GM23248 (cell line): ENCODE results near the gene NRG3. TPM values are rescaled to one million over a fixed set of nuclear protein-coding genes. Genes with fewer than 3 reads are reported as not detected.

Experiments
- DNase-seq: peaks from one replicate; pipeline ENCODE4 v3.0.0-alpha.2; 2015
- H2AFZ ChIP-seq: fragments of 200-600 bp; sonication (generic); 2 replicates; pipeline ENCODE4 v1.6.1; 2016; ENCODE audit warnings: antibody characterized with exemption
- H3F3A ChIP-seq: fragments of 200-600 bp; sonication (generic); 2 replicates; pipeline ENCODE4 v1.6.1; 2016; ENCODE audit warnings: mild to moderate bottlenecking, antibody characterized with exemption, mixed run types; ENCODE audit not compliant: insufficient read depth
- H3K27ac ChIP-seq: fragments of 200-600 bp; sonication (generic); 2 replicates; pipeline ENCODE4 v1.5.1; 2016; ENCODE audit warnings: mild to moderate bottlenecking
- H3K27me3 ChIP-seq: fragments of 200-600 bp; sonication (generic); replicated peaks from 2 replicates; pipeline ENCODE4 v1.6.1; 2016; ENCODE audit warnings: mild to moderate bottlenecking; ENCODE audit not compliant: insufficient read depth
- H3K36me3 ChIP-seq: fragments of 200-600 bp; sonication (generic); 2 replicates; pipeline ENCODE4 v1.6.1; 2016; ENCODE audit warnings: low read depth, mild to moderate bottlenecking
- H3K4me1 ChIP-seq: fragments of 200-600 bp; sonication (generic); 2 replicates; pipeline ENCODE4 v1.6.1; 2016; ENCODE audit warnings: mild to moderate bottlenecking; ENCODE audit not compliant: insufficient read depth
- H3K4me2 ChIP-seq: fragments of 200-600 bp; sonication (generic); one replicate; pipeline ENCODE4 v1.6.1; 2016; ENCODE audit warnings: mild to moderate bottlenecking; ENCODE audit not compliant: unreplicated experiment
- H3K4me3 ChIP-seq: fragments of 200-600 bp; sonication (generic); 2 replicates; pipeline ENCODE4 v1.5.1; 2016; ENCODE audit warnings: mild to moderate bottlenecking
- H3K79me2 ChIP-seq: fragments of 200-600 bp; sonication (generic); 2 replicates; pipeline ENCODE4 v1.6.1; 2016; ENCODE audit warnings: mild to moderate bottlenecking; ENCODE audit not compliant: insufficient read depth
- H3K9ac ChIP-seq: fragments of 200-600 bp; sonication (generic); 2 replicates; pipeline ENCODE4 v1.6.1; 2016; ENCODE audit warnings: mild to moderate bottlenecking
- H3K9me2 ChIP-seq: fragments of 200-600 bp; sonication (generic); 2 replicates; pipeline ENCODE4 v1.6.1; 2016; ENCODE audit warnings: mixed run types, mild to moderate bottlenecking, moderate library complexity; ENCODE audit not compliant: insufficient read depth
- H3K9me3 ChIP-seq: fragments of 200-600 bp; sonication (generic); one replicate; pipeline ENCODE4 v1.6.1; 2017; ENCODE audit warnings: low read depth
- H4K20me1 ChIP-seq: fragments of 200-600 bp; sonication (generic); 2 replicates; pipeline ENCODE4 v1.6.0; 2016; ENCODE audit not compliant: insufficient read depth
- EZH2 ChIP-seq: fragments of 200-600 bp; sonication (generic); IDR thresholded peaks from 2 replicates; pipeline ENCODE4 v1.6.1; 2018; ENCODE audit warnings: antibody characterized with exemption, mild to moderate bottlenecking; ENCODE audit not compliant: insufficient read depth, poor library complexity, severe bottlenecking
- EZH2phosphoT487 ChIP-seq: fragments of 200-600 bp; sonication (generic); IDR thresholded peaks from 2 replicates; pipeline ENCODE4 v1.6.1; 2018; ENCODE audit warnings: antibody characterized with exemption, moderate library complexity, mild to moderate bottlenecking, low read depth; ENCODE audit not compliant: insufficient read depth
- WGBS, 2 experiments: methylation state at CpG; one replicate each; pipeline ENCODE4 v1.1.6; 2015 to 2017; ENCODE audit warnings: low lambda C conversion rate in 2 of 2, low coverage in 1 of 2; ENCODE audit errors: missing lambda C conversion rate in 2 of 2; 5-methylcytosine and 5-hydroxymethylcytosine counted together
- in situ Hi-C: fragments of 300-500 bp; cut with MboI; formaldehyde crosslinking; loops from 2 replicates; pipeline ENCODE4 v1.15.0; 2020
- polyA plus RNA-seq: library from polyadenylated mRNA; unstranded; fragments of >200 nt; fragmentation: Nextera tagmentation; extraction: Ambion mirVana; gene quantifications from 2 replicates; pipeline ENCODE4 v1.2.1, GENCODE V29; 2016
- total RNA-seq: library from RNA; depleted of rRNA; stranded (reverse); fragments of >200 nt; shearing (Covaris generic); gene quantifications from 2 replicates; pipeline ENCODE4 v1.2.3, GENCODE V29; 2014

NRG3 gene
- total and polyA plus RNA-seq, 2 experiments from 2014 or later, result not detected

GRCh38 chr10:82742898-82743297 is 867.9 kb downstream of the NRG3 start:
- H4K20me1 ChIP-seq, result no peaks in the 10 kb centered on the region
- H2AFZ ChIP-seq, result no peak overlapping the region
- no peak overlapping the region for H3K4me2 ChIP-seq
- no peaks in the 10 kb centered on the region for H3K36me3 ChIP-seq
- no peak overlapping the region for H3K4me3 ChIP-seq
- H3K9ac ChIP-seq, result no peak overlapping the region
- in situ Hi-C loops, result no loop called here
- H3K9me2 ChIP-seq, result no peaks in the 10 kb centered on the region
- H3F3A ChIP-seq, result no peaks in the 10 kb centered on the region
- H3K79me2 ChIP-seq, result no peaks in the 10 kb centered on the region
- no peak for TF ChIP-seq EZH2
- no peak for TF ChIP-seq EZH2phosphoT487
- WGBS, 2 experiments, result 52 to 55% methylated on average over 7 of the region's 7 CpGs
- H3K9me3 ChIP-seq, result no peaks in the 10 kb centered on the region
- H3K4me1 ChIP-seq, result no peaks in the 10 kb centered on the region
- H3K27ac ChIP-seq, result no peak overlapping the region
- no peaks in the 10 kb centered on the region for H3K27me3 ChIP-seq
- no peak for DNase-seq

GRCh38 chr10:82750538-82750937 is 875.5 kb downstream of the NRG3 start:
- Histone ChIP-seq H3K4me2 (no peak overlapping the region), H3K27ac (no peak overlapping the region), H3K79me2 (no peaks in the 10 kb centered on the region), H3K9me2 (no peaks in the 10 kb centered on the region), H2AFZ (no peak overlapping the region), H3K9ac (no peak overlapping the region), H4K20me1 (no peaks in the 10 kb centered on the region), H3K36me3 (no peaks in the 10 kb centered on the region), H3K4me3 (no peak overlapping the region), H3K27me3 (no peaks in the 10 kb centered on the region), H3K9me3 (no peaks in the 10 kb centered on the region), H3K4me1 (no peaks in the 10 kb centered on the region), H3F3A (no peaks in the 10 kb centered on the region)
- TF ChIP-seq EZH2, result no peak
- no peak for TF ChIP-seq EZH2phosphoT487
- in situ Hi-C loops, result no loop called here
- no peak for DNase-seq

GRCh38 chr10:82757397-82757796 is 882.4 kb downstream of the NRG3 start:
- Histone ChIP-seq H4K20me1 (no peaks in the 10 kb centered on the region), H3K4me1 (no peaks in the 10 kb centered on the region)
- no peak for TF ChIP-seq EZH2phosphoT487
- TF ChIP-seq EZH2, result no peak

GRCh38 chr10:82757901-82758300 is 882.9 kb downstream of the NRG3 start:
- Histone ChIP-seq H3K79me2 (no peaks in the 10 kb centered on the region), H3K27ac (no peak overlapping the region), H3K36me3 (no peaks in the 10 kb centered on the region), H3F3A (no peaks in the 10 kb centered on the region), H3K4me2 (no peak overlapping the region), H3K9me3 (no peaks in the 10 kb centered on the region), H3K4me1 (no peaks in the 10 kb centered on the region), H3K9me2 (no peaks in the 10 kb centered on the region), H3K27me3 (no peaks in the 10 kb centered on the region), H3K4me3 (no peak overlapping the region), H2AFZ (no peak overlapping the region), H4K20me1 (no peaks in the 10 kb centered on the region), H3K9ac (no peak overlapping the region)
- TF ChIP-seq EZH2phosphoT487 (no peak), EZH2 (no peak)
- DNase-seq, result no peak
- in situ Hi-C loops, result no loop called here

More at GRCh38 chr10:82757397-82757796, 882.4 kb downstream of the NRG3 start:
- no peaks in the 10 kb centered on the region for H3K27me3 ChIP-seq
- H3K4me3 ChIP-seq, result no peak overlapping the region
- no peaks in the 10 kb centered on the region for H3F3A ChIP-seq
- H3K27ac ChIP-seq, result no peak overlapping the region
- H3K4me2 ChIP-seq, result no peak overlapping the region
- in situ Hi-C loops, result no loop called here
- WGBS, 2 experiments, result 8 to 9% methylated on average over 3 of the region's 3 CpGs
- no peaks in the 10 kb centered on the region for H3K79me2 ChIP-seq
- no peaks in the 10 kb centered on the region for H3K9me3 ChIP-seq
- H2AFZ ChIP-seq, result no peak overlapping the region
- no peak overlapping the region for H3K9ac ChIP-seq
- no peaks in the 10 kb centered on the region for H3K36me3 ChIP-seq
- H3K9me2 ChIP-seq, result no peaks in the 10 kb centered on the region
- no peak for DNase-seq

- Histone ChIP-seq H3K27me3 (no peaks in the 10 kb centered on the region), H2AFZ (no peak overlapping the region), H3K36me3 (no peaks in the 10 kb centered on the region), H3F3A (no peaks in the 10 kb centered on the region), H3K4me2 (no peak overlapping the region), H3K27ac (no peak overlapping the region), H3K9me3 (no peaks in the 10 kb centered on the region), H4K20me1 (no peaks in the 10 kb centered on the region), H3K9me2 (no peaks in the 10 kb centered on the region), H3K4me1 (no peaks in the 10 kb centered on the region), H3K4me3 (no peak overlapping the region), H3K9ac (no peak overlapping the region), H3K79me2 (no peaks in the 10 kb centered on the region)
- in situ Hi-C loops, result no loop called here
- 42% methylated on average over 1 of the region's 1 CpG for WGBS, 2 experiments
- TF ChIP-seq EZH2phosphoT487 (no peak), EZH2 (no peak)
- no peak for DNase-seq
Measured at GRCh38 chr10:82759050-82759449, 884.1 kb downstream of the NRG3 start.
